GM12873 (cell line): ENCODE data around the gene MAP6.

Experiments used
- CTCF ChIP-seq: IDR thresholded peaks from 2 replicates; pipeline ENCODE4 v1.5.1; 2012; ENCODE audit warnings: low read depth, mild to moderate bottlenecking, moderate library complexity, low read length, control low read depth; ENCODE audit not compliant: insufficient read depth; ENCODE audit errors: missing control alignments

MAP6 gene

DNA sequence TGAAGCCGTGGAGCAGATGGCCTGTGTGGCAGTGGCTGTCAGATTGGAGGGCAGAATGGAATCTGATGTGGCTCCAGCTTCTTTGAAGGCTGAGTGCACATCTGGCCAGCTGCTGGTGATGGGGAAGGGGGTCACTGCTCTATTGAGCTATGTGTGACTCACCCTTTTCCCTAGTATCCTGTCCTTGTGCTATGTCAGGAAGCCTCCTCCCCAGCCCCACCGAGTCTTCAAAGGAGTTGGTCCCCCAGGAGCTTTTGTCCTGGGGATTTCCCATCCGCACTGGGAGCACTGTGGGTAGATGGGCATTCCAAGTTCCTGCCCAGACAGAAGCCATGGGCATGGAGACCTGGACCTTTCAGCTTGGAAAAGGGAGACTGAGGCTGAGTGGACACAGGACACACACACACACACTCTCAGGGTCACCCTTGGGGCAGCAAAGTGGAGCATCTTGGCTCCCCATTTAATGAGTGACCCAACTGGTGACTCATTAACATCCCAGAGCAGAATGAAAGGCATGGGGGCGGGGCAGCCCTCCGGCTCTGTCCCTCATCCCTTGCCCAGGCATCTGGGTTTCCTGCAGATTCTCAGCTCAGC lies 103.5 kb downstream of the MAP6 start:
- no peak for TF ChIP-seq CTCF

DNA sequence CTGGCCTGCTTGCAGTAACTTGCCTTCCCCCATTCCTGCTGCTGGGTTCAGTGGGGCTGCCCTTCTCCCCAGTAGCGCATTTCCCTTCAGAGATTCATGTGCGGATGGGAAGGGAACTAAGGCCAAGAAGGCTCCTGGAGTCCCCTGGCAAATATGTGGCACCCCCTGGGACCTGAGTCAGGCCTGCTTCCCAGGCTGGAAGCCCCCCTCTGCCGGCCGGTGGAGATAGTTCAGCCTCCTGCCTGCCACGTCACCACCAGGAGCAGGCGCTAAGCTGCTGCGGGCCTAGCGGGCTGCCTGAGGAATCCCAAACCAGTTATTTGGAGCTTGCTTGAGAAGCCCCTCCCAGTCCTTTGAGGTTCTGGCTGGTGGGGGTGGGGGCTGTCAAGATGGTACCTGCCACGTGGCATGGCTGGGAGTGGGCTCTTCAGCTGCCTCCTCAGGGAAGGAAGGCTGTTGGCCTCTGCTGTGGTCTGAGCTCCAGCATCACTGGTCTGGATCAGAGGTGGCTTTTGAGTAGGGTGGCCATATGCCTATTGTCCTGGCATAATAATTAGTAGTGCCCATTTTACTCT lies 104.8 kb downstream of the MAP6 start:
- TF ChIP-seq CTCF, result no peak

DNA sequence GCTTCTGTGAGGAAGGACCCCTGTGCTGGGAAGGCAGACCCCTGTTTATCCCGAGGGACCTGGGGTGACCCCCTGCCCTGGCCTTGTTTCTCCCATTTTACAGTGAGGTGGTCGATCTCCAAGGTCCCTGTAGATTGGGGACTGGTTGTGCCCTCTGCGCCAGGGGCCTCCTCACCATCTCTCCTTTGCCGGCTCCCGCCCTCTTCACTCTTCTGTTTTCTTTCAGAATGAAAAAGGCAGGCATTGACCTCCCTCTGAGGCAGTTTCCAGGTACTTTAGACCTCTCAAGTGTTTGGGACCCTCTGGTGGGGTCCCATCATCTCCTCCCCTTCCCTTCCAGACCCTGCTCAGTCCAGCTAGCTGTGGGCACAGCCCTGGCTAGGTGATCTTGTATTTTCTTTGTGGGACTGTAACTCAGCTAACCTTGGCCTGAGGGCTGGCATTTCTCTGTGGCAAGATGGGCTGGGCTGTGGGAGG lies 105.3 kb downstream of the MAP6 start:
- TF ChIP-seq CTCF, result no peak

DNA sequence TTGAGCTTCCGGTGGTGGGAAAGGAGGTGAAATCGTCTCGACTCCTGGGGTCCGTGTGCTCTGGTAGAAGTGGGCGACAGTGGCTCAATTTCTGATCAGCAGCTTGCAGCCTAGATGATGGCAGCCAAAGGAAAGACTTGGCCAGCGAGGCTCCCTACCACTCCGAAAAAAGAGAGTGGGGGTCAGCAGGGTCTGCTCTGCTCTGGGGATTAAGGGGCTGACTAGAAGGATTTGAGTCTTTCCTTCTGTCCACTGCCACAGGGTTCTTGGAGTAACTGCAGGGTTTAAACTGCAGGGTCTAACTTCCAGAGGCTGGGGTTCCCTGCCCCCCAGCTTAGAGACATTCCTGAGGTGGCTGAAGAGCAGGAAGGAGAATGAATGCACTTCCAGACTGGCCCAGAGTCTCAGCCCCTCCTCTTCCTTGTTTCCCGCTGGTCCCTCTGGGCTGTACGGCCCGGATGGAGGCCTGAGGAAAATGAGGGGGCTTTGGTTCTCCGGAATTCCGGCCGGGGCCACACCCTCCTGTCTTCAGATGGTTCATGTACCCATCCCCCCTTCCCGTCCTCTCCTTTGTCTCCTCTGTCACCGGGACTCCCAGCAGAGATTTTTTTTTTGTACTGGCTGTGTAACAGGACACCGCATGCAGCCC lies 105.9 kb downstream of the MAP6 start:
- no peak for TF ChIP-seq CTCF

DNA sequence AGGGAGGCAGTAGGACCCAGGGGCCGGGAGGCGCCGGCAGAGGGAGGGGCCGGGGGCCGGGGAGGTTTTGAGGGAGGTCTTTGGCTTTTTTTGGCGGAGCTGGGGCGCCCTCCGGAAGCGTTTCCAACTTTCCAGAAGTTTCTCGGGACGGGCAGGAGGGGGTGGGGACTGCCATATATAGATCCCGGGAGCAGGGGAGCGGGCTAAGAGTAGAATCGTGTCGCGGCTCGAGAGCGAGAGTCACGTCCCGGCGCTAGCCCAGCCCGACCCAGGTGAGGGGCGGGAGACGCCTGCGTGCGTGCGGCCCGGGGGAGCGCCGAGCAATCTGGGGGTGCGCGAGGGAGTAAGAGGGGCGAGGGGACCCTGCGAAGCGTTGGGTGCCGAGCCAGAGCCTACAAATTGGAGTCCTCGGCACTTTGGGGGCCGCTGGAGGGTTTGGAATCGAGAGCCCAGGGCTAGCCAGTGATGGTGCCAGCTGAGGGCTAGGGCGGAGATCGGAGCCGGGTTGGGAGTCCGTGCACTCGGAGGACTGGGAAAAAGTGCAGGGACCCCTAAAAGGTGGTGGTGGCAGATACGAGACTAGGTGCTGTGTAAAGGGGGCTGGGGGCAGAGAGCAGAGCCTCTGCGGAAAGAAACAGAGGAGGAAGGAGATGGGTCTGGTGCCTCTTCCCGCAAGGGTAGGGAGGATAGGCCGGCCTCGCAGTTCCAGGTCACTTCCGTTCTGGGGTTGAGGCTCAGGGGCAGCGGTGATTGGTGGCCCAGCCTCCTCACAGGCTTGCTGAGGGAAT lies 106.6 kb downstream of the MAP6 start, which contains the start of gene SERPINH1:
Gene SERPINH1 (plus strand): TSS at position 206 of the 788 bp plus-strand sequence. CDS start 4,097 bp downstream, outside the sequence.
- TF ChIP-seq CTCF, result no peak

GRCh38 chr11:75561426-75562047 lies 107.3 kb downstream of the MAP6 start:
- no peak for TF ChIP-seq CTCF

GRCh38 chr11:75560644-75561043 lies 108.2 kb downstream of the MAP6 start:
- TF ChIP-seq CTCF, result no peak
